Measurements from ENCODE around the gene PHF21A. TPM values are rescaled to one million over a fixed set of nuclear protein-coding genes. Genes with fewer than 3 reads are reported as not detected.
A peak's percentile ranks its signal among the peaks of the same experiment; 100 is the strongest.

PHF21A gene
- total and polyA plus RNA-seq, 2 of the 8 experiments (the other 6 are each of a cell fraction or from before 2014, with no cell fraction given), result 17.6 to 40.3 TPM

- TF ChIP-seq KDM4A (IDR thresholded peaks at IDR 0.05; ENCODE audit: low read depth, low read length, severe bottlenecking) (peak; percentile 59), CBX8 (IDR thresholded peaks at IDR 0.05; ENCODE audit: borderline replicate concordance, low read depth, low read length) (no peak), TEAD4 (IDR thresholded peaks at IDR 0.05; ENCODE audit: low read depth, low read length) (no peak), TCF12 (IDR thresholded peaks at IDR 0.05; ENCODE audit: low read depth, low read length) (no peak), FOSL1 (IDR thresholded peaks at IDR 0.05; ENCODE audit: insufficient read depth, low read depth, low read length) (no peak), E2F6 (IDR thresholded peaks at IDR 0.05) (no peak), EGR1 (IDR thresholded peaks at IDR 0.05; ENCODE audit: borderline replicate concordance, low read depth, low read length) (peak; percentile 17; the same call in 1 of the 2 replicates), USF2 (IDR thresholded peaks at IDR 0.05; ENCODE audit: low read length) (no peak), MAX (IDR thresholded peaks at IDR 0.05) (no peak), SIX5 (IDR thresholded peaks at IDR 0.05; ENCODE audit: low read depth, low read length) (no peak), KDM1A (IDR thresholded peaks at IDR 0.05; ENCODE audit: borderline replicate concordance, low read length) (no peak), RXRA (IDR thresholded peaks at IDR 0.05; ENCODE audit: insufficient read depth, low read depth, low read length) (no peak), JUN (IDR thresholded peaks at IDR 0.05; ENCODE audit: low read depth, low read length) (no peak), KDM5A (IDR thresholded peaks at IDR 0.05; ENCODE audit: low read length) (no peak), NRF1 (IDR thresholded peaks at IDR 0.05; ENCODE audit: low read depth, low read length) (no peak)
These were observed 198.7 kb downstream of the PHF21A start, which contains the start of gene LARGE2 (continued) for GRCh38 chr11:45922425-45923082.
